GM19455 (cell line): ENCODE measurements around the gene SLC25A18.
"Not testable (repeated sequence)": the region's sequence is repeated elsewhere in the genome, so short reads cannot be mapped to it uniquely, and the experiment has no call there.

Experiments used
- ATAC-seq: cut with Tn5 transposase; IDR thresholded peaks from one replicate; pipeline ENCODE4 v1.9.1; 2021; ENCODE audit not compliant: unreplicated experiment

SLC25A18 gene, protein sequence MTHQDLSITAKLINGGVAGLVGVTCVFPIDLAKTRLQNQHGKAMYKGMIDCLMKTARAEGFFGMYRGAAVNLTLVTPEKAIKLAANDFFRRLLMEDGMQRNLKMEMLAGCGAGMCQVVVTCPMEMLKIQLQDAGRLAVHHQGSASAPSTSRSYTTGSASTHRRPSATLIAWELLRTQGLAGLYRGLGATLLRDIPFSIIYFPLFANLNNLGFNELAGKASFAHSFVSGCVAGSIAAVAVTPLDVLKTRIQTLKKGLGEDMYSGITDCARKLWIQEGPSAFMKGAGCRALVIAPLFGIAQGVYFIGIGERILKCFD

DNA sequence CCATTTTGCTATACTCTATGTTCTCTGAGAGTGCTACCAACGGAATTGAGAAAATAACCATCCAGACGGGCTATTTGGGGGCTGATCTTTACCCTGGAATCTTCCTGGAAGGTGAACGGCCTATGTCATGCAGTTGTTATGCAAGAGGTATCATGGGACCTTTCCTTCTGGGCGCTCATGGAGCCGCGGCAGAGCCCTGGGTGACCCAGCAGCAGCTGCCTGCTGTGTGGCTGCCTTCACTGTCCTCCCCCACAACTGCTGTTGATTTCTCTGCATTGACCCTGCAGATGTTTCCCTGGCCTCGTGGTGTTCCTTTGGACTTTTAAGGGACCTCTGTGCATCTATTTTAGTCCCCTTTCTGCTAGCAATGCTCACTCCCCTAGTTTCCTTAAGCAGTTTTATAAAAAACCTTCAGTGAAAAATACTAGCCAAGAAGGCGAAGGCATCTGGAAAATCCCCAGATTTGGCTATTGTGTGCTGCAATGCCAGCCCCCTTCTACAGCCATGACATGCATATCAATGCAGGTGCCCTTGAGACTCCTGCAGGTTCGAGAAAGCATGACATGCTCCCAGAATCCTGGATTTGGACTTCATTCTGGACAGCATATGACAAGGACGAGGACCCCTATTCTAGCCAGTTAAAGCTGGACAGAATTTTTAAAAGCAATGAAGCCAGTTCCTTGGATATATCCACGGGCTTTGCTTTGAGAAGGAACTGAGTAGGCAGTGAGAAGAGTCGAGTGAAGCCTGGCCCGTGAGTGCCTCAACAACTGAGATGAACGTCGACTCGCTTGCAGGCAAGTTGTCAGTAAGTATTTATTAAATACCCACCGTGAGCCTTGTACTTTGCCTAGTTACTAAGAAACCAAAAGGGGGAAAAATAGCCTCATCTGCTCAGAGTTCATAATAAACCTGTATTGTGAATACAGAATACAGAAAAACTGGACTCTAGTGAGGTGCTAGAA is at the start of gene SLC25A18:
TSS of gene SLC25A18 (plus strand) at position 593 of the 965 bp plus-strand sequence. CDS start 16,447 bp downstream, outside the sequence.
- ATAC-seq: no peak

- ATAC-seq: no peak
These were observed 49.7 kb upstream of the SLC25A18 start for GRCh38 chr22:17513612-17514011.

GRCh38 chr22:17514084-17514483 is 49.2 kb upstream of the SLC25A18 start:
- no peak for ATAC-seq

GRCh38 chr22:17518406-17518805 is 44.9 kb upstream of the SLC25A18 start:
- no peak for ATAC-seq

- not testable (repeated sequence) for ATAC-seq
These were observed 41.3 kb upstream of the SLC25A18 start for GRCh38 chr22:17521971-17522370.

GRCh38 chr22:17523925-17524324 is 39.4 kb upstream of the SLC25A18 start:
- no peak for ATAC-seq

GRCh38 chr22:17536269-17536668 is 27.0 kb upstream of the SLC25A18 start:
- no peak for ATAC-seq

- ATAC-seq: no peak
These were observed 26.1 kb upstream of the SLC25A18 start for GRCh38 chr22:17537155-17537554.

- ATAC-seq: no peak
These were observed 22.8 kb upstream of the SLC25A18 start for GRCh38 chr22:17540481-17540880.

DNA sequence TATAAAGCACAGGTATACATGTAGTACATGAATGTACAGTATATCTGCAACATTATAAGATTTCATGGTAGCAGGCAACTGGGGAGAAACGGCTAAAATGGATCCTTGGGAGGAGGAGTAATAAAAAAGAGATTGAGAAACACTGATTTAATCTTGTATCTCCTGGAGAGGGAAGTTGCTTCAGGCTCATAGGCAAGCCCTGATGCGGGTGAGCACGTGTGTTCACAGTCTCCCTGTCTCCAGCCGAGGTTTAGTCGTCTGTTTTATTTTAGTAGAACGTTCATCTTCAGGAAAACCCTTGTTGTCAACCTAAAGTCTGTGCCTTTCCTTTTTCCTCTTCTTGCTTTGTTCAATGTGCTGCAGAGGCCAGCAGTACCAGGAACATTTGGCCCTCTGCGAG is 21.8 kb upstream of the SLC25A18 start:
- ATAC-seq: no peak

DNA sequence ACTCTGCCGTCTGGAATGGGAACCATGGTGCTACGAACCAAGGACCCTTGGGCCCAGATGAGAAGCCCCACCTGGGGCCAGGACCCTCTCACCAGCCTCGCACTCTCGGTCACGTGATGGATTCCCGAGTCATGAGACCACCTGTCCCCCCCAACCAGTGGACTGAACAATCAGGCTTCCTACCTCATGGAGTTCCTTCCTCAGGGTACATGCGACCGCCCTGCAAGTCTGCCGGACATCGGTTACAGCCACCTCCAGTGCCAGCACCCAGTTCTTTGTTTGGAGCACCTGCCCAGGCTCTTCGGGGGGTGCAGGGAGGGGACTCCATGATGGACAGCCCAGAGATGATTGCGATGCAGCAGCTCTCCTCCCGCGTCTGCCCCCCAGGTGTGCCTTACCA is 20.8 kb upstream of the SLC25A18 start:
- no peak for ATAC-seq

DNA sequence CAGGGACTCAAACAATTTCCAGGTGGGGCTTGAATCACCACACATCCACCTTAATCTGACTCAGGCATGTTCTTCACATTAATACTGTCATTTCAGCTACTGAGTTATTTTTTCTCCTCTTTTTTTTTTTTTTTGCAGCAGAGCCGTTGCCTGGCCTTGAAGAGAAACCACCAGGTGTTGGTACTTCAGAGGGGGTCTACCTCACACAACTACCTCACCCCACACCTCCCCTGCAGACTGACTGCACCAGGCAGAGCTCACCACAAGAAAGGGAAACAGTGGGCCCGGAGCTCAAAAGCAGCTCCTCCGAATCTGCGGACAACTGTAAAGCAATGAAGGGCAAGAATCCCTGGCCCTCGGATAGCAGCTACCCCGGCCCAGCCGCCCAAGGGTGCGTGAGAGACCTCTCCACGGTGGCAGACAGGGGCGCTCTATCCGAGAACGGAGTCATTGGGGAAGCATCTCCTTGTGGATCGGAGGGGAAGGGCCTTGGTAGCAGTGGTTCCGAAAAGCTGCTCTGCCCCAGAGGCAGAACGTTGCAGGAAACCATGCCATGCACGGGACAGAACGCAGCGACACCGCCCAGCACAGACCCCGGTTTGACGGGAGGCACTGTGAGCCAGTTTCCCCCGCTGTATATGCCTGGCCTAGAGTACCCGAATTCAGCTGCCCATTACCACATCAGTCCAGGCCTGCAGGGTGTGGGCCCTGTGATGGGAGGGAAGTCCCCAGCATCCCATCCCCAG is 15.1 kb upstream of the SLC25A18 start:
- ATAC-seq: no peak

DNA sequence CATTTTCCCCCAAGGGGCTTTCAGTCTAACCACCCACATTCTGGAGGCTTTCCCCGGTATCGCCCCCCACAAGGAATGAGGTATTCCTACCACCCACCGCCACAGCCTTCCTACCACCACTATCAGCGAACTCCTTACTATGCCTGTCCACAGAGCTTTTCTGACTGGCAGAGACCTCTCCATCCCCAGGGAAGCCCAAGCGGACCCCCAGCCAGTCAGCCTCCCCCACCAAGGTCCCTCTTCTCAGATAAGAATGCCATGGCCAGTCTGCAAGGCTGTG is 14.6 kb upstream of the SLC25A18 start:
- no peak for ATAC-seq

DNA sequence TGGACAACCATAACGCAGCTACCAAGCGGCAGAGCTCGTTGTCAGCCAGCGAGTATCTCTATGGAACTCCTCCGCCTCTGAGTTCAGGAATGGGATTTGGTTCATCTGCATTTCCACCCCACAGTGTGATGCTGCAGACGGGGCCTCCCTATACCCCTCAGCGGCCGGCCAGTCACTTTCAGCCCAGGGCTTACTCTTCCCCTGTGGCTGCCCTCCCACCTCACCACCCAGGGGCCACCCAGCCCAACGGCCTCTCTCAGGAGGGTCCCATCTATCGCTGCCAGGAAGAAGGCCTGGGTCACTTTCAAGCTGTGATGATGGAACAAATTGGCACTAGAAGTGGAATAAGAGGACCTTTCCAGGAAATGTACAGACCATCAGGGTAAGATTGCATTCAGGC is 14.1 kb upstream of the SLC25A18 start:
- ATAC-seq: no peak

DNA sequence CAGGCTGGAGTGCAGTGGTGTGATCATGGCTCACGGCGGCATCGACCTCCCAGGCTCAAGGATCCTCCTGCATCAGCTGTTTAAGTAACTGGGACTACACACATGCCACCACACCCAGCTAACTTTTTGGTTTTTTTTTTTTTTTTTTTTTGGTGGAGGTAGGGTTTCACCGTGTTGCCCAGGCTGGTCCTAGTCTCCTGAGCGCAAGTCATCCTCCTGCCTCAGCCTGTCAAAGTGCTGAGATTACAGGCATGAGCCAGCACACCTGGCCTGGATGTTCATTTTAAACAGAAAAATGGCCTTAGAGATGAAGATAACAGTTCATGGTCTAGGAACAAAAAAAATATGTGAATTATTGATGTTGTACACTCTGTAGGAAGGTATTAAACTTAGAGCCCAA is 13.6 kb upstream of the SLC25A18 start:
- ATAC-seq: no peak

DNA sequence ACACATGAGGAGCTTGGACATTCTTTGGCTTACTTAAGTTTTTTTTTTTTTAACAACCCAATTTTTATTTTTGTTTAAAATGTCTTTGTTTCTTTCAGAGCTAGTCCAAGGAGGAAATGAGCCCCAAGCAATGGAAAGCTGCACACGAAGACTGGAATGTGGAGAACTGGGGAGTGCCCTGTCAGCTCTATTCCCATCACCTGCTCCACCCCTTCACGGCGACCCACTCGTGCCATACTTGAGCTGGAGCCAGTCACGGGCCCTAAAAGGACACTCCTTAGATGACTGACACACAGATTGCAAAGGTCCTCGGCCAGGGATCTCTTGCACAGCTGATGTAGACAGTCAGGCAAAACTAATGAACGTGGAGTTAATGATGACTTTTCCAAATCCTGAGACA is 10.6 kb upstream of the SLC25A18 start:
- no peak for ATAC-seq

DNA sequence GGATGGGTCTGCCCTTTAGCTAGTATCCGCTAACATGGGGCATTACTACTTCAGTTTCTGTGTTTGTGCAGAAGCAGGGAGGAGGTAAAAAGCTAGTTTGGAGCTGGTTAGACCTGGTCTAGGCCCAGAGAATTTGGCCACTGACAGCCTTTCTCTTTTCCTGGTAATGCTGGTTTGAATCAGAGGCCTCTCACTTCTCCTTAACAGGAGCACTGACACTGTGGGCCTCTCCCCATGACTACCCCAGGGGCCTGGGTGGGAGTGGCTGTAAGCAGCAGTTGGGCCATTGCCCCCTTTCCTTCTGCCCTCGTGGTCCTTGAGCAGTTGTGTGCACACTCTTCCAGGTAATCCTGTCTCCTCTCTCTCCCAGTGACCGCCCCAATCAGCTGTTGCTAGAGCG is 8.5 kb upstream of the SLC25A18 start:
- ATAC-seq: no peak

DNA sequence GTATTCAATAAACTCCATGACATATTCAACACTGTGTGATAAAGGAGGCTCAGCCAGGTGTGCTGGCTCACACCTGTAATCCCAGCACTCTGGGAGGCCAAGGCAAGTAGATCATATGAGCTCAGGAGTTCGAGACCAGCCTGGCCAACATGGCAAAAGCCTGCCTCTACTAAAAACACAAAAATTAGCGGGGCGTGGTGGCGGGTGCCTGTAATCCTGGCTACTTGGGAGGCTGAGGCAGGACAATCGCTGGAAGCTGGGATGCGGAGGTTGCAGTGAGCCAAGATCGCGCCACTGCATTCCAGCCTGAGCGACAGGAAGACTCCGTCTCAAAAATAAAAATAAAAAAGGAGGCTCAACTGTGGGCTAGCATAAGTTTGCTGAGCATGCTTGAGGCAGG is 4.1 kb upstream of the SLC25A18 start:
- ATAC-seq: no peak

GRCh38 chr22:17563936-17564391 is 666 bp downstream of the SLC25A18 start:
- ATAC-seq: no peak

DNA sequence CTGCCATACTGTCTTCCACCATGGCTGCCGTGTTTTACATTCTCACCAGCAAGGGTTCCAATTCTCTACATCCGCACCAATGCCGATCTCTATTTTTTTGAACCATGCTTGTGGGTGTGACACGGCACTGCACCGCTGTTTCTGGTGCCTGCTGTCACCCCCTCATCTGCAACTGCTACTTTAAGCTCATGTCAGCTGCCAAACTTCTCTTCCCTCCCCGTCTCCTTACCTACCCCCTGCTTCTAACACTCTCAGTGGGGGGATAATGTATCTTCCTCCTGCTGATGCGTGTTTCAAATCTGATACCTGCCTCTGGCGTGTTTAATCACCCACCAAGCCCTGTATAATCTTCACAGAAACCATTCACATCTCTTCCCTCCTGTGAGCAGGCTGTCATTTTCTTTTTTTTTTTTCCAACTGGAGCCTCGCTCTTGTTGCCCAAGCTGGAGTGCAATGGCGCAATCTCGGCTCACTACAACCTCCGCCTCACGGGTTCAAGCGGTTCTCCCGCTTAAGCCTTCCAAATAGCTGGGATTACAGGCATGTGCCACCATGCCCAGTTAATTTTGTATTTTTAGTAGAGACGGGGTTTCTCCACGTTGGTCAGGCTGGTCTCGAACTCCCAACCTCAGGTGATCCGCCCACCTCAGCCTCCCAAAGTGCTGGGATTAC is 2.9 kb downstream of the SLC25A18 start:
- not testable (repeated sequence) for ATAC-seq

DNA sequence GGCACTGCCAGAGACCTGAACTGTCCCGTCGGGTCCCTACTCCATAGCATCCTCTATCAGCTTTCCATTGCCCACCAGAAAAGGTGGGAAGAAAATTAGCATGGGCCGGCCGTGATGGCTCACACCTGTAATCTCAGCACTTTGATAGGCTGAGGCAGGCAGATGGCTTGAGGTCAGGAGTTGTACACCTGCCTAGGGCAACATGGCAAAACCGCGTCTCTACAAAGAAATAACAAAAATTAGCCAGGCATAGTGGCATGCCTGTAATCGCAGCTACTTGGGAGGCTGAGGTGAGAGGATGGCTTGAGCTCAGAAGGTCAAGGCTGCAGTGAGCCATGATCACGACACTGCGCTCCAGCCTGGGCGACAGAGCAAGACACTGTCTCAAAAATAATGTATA is 3.5 kb downstream of the SLC25A18 start:
- ATAC-seq: no peak
